ENCODE measurements around the gene XXYLT1. TPM values are rescaled to one million over a fixed set of nuclear protein-coding genes. Genes with fewer than 3 reads are reported as not detected.
"Not testable (repeated sequence)": the region's sequence is repeated elsewhere in the genome, so short reads cannot be mapped to it uniquely, and the experiment has no call there.

Gene XXYLT1
- total RNA-seq, 1 experiment from 2014 or later, result 27.2 TPM

- H3K27ac ChIP-seq, result no peak overlapping the region
These were observed 49.7 kb downstream of the XXYLT1 start for GRCh38 chr3:195221015-195221853.

GRCh38 chr3:195219351-195220230, 51.4 kb downstream of the XXYLT1 start:
- Histone ChIP-seq H3K36me3 (no peaks in the 10 kb centered on the region), H3K27ac (no peak overlapping the region), H3K4me3 (no peak overlapping the region), H3K9me3 (replicated peaks) (no peaks in the 10 kb centered on the region), H3K4me1 (replicated peaks) (peaks cover 17% of the 10 kb centered on the region), H3K27me3 (replicated peaks) (no peaks in the 10 kb centered on the region)
- peak; percentile 13 to 24 for DNase-seq (ENCODE audit: low read depth in 1 of 2, low spot score in 2 of 2)

More at GRCh38 chr3:195221015-195221853, 49.7 kb downstream of the XXYLT1 start:
- Histone ChIP-seq H3K9me3 (replicated peaks) (no peaks in the 10 kb centered on the region), H3K4me3 (no peak overlapping the region), H3K4me1 (replicated peaks) (peaks cover 17% of the 10 kb centered on the region), H3K36me3 (no peaks in the 10 kb centered on the region), H3K27me3 (replicated peaks) (no peaks in the 10 kb centered on the region)
- peak in 1 of 2 experiments; percentile 32 for DNase-seq (ENCODE audit: low read depth in 1 of 2, low spot score in 2 of 2)

- H3K9me3 ChIP-seq (replicated peaks); H3K36me3 ChIP-seq; H3K27ac ChIP-seq; H3K4me3 ChIP-seq; H3K27me3 ChIP-seq (replicated peaks); DNase-seq (ENCODE audit: low read depth in 1 of 2, low spot score in 2 of 2): not testable (repeated sequence)
- H3K4me1 ChIP-seq (replicated peaks), result peaks cover 11% of the 10 kb centered on the region
These were observed 52.6 kb downstream of the XXYLT1 start for GRCh38 chr3:195218331-195218730.

GRCh38 chr3:195215576-195215975, 55.4 kb downstream of the XXYLT1 start:
- not testable (repeated sequence) for H3K4me3 ChIP-seq; H3K9me3 ChIP-seq (replicated peaks); H3K27ac ChIP-seq; H3K36me3 ChIP-seq; DNase-seq (ENCODE audit: low read depth in 1 of 2, low spot score in 2 of 2); H3K27me3 ChIP-seq (replicated peaks)
- peaks cover 17% of the 10 kb centered on the region for H3K4me1 ChIP-seq (replicated peaks)

- Histone ChIP-seq H3K27me3 (replicated peaks) (no peaks in the 10 kb centered on the region), H3K4me1 (replicated peaks) (peaks cover 25% of the 10 kb centered on the region), H3K9me3 (replicated peaks) (no peaks in the 10 kb centered on the region), H3K36me3 (no peaks in the 10 kb centered on the region), H3K27ac (no peak overlapping the region), H3K4me3 (no peak overlapping the region)
- peak in 1 of 2 experiments; percentile 15 for DNase-seq (ENCODE audit: low read depth in 1 of 2, low spot score in 2 of 2)
These were observed 56.6 kb downstream of the XXYLT1 start for GRCh38 chr3:195214381-195214780.

- H3K4me3 ChIP-seq, result no peak overlapping the region
- peak in 1 of 2 experiments; percentile 8 for DNase-seq (ENCODE audit: low read depth in 1 of 2, low spot score in 2 of 2)
- peaks cover 27% of the 10 kb centered on the region for H3K4me1 ChIP-seq (replicated peaks)
- no peaks in the 10 kb centered on the region for H3K36me3 ChIP-seq
- H3K9me3 ChIP-seq (replicated peaks), result no peaks in the 10 kb centered on the region
- no peak overlapping the region for H3K27ac ChIP-seq
- H3K27me3 ChIP-seq (replicated peaks), result no peaks in the 10 kb centered on the region
These were observed 57.2 kb downstream of the XXYLT1 start for GRCh38 chr3:195213639-195214315.

- H3K4me1 ChIP-seq (replicated peaks), result peaks cover 30% of the 10 kb centered on the region
- H3K9me3 ChIP-seq (replicated peaks), result no peaks in the 10 kb centered on the region
- no peak overlapping the region for H3K27ac ChIP-seq
- no peaks in the 10 kb centered on the region for H3K36me3 ChIP-seq
- no peak overlapping the region for H3K4me3 ChIP-seq
- DNase-seq (ENCODE audit: low read depth in 1 of 2, low spot score in 2 of 2), result no peak
- H3K27me3 ChIP-seq (replicated peaks), result no peaks in the 10 kb centered on the region
These were observed 58.1 kb downstream of the XXYLT1 start for GRCh38 chr3:195212749-195213375.

GRCh38 chr3:195212033-195212748, 58.8 kb downstream of the XXYLT1 start:
- Histone ChIP-seq H3K4me3 (no peak overlapping the region), H3K4me1 (replicated peaks) (peaks cover 32% of the 10 kb centered on the region), H3K36me3 (no peaks in the 10 kb centered on the region), H3K27me3 (replicated peaks) (no peaks in the 10 kb centered on the region), H3K27ac (no peak overlapping the region), H3K9me3 (replicated peaks) (no peaks in the 10 kb centered on the region)
- DNase-seq (ENCODE audit: low read depth in 1 of 2, low spot score in 2 of 2), result no peak

GRCh38 chr3:195210266-195210973, 60.5 kb downstream of the XXYLT1 start:
- Histone ChIP-seq H3K4me1 (replicated peaks) (peaks cover 39% of the 10 kb centered on the region), H3K27ac (peak overlapping the region; percentile 73), H3K9me3 (replicated peaks) (no peaks in the 10 kb centered on the region), H3K36me3 (no peaks in the 10 kb centered on the region), H3K27me3 (replicated peaks) (no peaks in the 10 kb centered on the region), H3K4me3 (no peak overlapping the region)
- DNase-seq (ENCODE audit: low read depth in 1 of 2, low spot score in 2 of 2), result peak; percentile 61 to 72

GRCh38 chr3:195209847-195210265, 61.1 kb downstream of the XXYLT1 start:
- no peaks in the 10 kb centered on the region for H3K9me3 ChIP-seq (replicated peaks)
- no peak overlapping the region for H3K4me3 ChIP-seq
- H3K4me1 ChIP-seq (replicated peaks), result peaks cover 45% of the 10 kb centered on the region
- peak overlapping the region; percentile 73 for H3K27ac ChIP-seq
- DNase-seq (ENCODE audit: low read depth in 1 of 2, low spot score in 2 of 2), result no peak
- H3K27me3 ChIP-seq (replicated peaks), result no peaks in the 10 kb centered on the region
- no peaks in the 10 kb centered on the region for H3K36me3 ChIP-seq

GRCh38 chr3:195209083-195209846, 61.7 kb downstream of the XXYLT1 start:
- Histone ChIP-seq H3K27ac (peak overlapping the region; percentile 73), H3K4me1 (replicated peaks) (peaks cover 51% of the 10 kb centered on the region), H3K27me3 (replicated peaks) (no peaks in the 10 kb centered on the region), H3K36me3 (no peaks in the 10 kb centered on the region), H3K4me3 (no peak overlapping the region), H3K9me3 (replicated peaks) (no peaks in the 10 kb centered on the region)
- no peak for DNase-seq (ENCODE audit: low read depth in 1 of 2, low spot score in 2 of 2)

GRCh38 chr3:195208631-195209030, 62.3 kb downstream of the XXYLT1 start:
- Histone ChIP-seq H3K27ac (no peak overlapping the region), H3K9me3 (replicated peaks) (no peaks in the 10 kb centered on the region), H3K36me3 (no peaks in the 10 kb centered on the region), H3K27me3 (replicated peaks) (no peaks in the 10 kb centered on the region), H3K4me3 (no peak overlapping the region), H3K4me1 (replicated peaks) (peaks cover 52% of the 10 kb centered on the region)
- peak in 1 of 2 experiments; percentile 23 for DNase-seq (ENCODE audit: low read depth in 1 of 2, low spot score in 2 of 2)
